AG04449 (cell line): ENCODE results near the gene RBM5.

Experiments used
- CTCF ChIA-PET: fragments of 350-600 bp; formaldehyde crosslinking; extraction: SDS; loops from one replicate; lab custom pipeline; 2021; ENCODE audit warnings: antibody characterized with exemption; lab: Yijun Ruan, JAX
- POLR2A ChIA-PET: fragments of 400-600, 350-600 bp; formaldehyde crosslinking; extraction: SDS; loops from one replicate; lab custom pipeline; 2020; ENCODE audit warnings: antibody characterized with exemption, inconsistent platforms; lab: Yijun Ruan, JAX
- DNase-seq: peaks from one replicate; pipeline ENCODE4 v3.0.0-alpha.2; 2010; ENCODE audit warnings: low read depth, low spot score
- H3K4me3 ChIP-seq: 2 replicates; pipeline ENCODE4 v1.5.1; 2011; ENCODE audit warnings: low read depth, mild to moderate bottlenecking, control low read depth, low read length
- CTCF ChIP-seq: IDR thresholded peaks from one replicate; pipeline ENCODE4 v1.5.1; 2011; ENCODE audit warnings: mild to moderate bottlenecking, moderate library complexity, low read length, control low read depth, inconsistent platforms; ENCODE audit not compliant: insufficient read depth; ENCODE audit errors: missing control alignments

Gene RBM5

GRCh38 chr3:50166620-50167019 is 77.9 kb downstream of the RBM5 start:
- POLR2A ChIA-PET = no interaction called here
- DNase-seq = no peak
- no peak overlapping the region for H3K4me3 ChIP-seq
- no peak for TF ChIP-seq CTCF
- CTCF ChIA-PET = interaction anchor here (25.9 kb wide), 1 partner anchor 22 kb away, joined by 283 read pairs; the partner anchor contains the start of gene GNAT1

- DNase-seq = no peak
- POLR2A ChIA-PET = no interaction called here
- H3K4me3 ChIP-seq = no peak overlapping the region
- CTCF ChIA-PET = interaction anchor here (25.9 kb wide), 1 partner anchor 22 kb away, joined by 283 read pairs; the partner anchor contains the start of gene GNAT1
- no peak for TF ChIP-seq CTCF
These were observed 78.5 kb downstream of the RBM5 start for GRCh38 chr3:50167069-50167840.

GRCh38 chr3:50167841-50168209 is 79.1 kb downstream of the RBM5 start:
- CTCF ChIA-PET = interaction anchor here (25.9 kb wide), 1 partner anchor 21 kb away, joined by 283 read pairs; the partner anchor contains the start of gene GNAT1
- TF ChIP-seq CTCF = no peak
- no peak for DNase-seq
- POLR2A ChIA-PET = no interaction called here
- no peak overlapping the region for H3K4me3 ChIP-seq

GRCh38 chr3:50168388-50168787 is 79.7 kb downstream of the RBM5 start:
- ChIA-PET POLR2A (no interaction called here), CTCF (interaction anchor here (25.9 kb wide), 1 partner anchor 21 kb away, joined by 283 read pairs; the partner anchor contains the start of gene GNAT1)

More at GRCh38 chr3:50168388-50168787, 79.7 kb downstream of the RBM5 start:
- no peak for TF ChIP-seq CTCF
- no peak for DNase-seq
- H3K4me3 ChIP-seq = no peak overlapping the region
